ENCODE measurements around the gene RPL31.

RPL31 gene

DNA sequence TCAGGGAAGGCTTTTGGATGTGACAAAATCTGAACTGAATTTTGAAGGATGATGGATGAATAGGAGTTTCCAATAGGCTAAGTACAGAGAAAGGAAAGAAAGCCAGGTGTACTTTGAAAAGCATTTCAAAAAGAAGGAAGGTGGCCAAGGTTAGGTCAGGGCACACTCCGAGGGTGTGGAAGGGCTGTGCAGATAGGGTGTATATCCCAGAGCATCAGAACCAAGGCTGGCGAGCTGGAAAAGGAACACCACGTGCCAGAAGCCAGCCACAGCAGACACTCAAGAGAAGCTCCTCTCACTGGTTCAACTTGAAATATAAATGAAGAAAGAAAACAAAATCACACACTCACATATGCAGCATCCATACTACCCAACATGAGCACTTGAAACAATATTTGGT, 51.0 kb downstream of the RPL31 start:
- H3K4me2 ChIP-seq (ENCODE audit: low read length) = no peak overlapping the region
- H3K27me3 ChIP-seq (ENCODE audit: insufficient read depth, low read length) = peaks cover 10% of the 10 kb centered on the region
- no peaks in the 10 kb centered on the region for H3F3A ChIP-seq (ENCODE audit: insufficient read depth, low read length)
- no peak for TF ChIP-seq EZH2 (IDR thresholded peaks at IDR 0.05; ENCODE audit: borderline replicate concordance, low read length)
- TF ChIP-seq, protein P1, sequence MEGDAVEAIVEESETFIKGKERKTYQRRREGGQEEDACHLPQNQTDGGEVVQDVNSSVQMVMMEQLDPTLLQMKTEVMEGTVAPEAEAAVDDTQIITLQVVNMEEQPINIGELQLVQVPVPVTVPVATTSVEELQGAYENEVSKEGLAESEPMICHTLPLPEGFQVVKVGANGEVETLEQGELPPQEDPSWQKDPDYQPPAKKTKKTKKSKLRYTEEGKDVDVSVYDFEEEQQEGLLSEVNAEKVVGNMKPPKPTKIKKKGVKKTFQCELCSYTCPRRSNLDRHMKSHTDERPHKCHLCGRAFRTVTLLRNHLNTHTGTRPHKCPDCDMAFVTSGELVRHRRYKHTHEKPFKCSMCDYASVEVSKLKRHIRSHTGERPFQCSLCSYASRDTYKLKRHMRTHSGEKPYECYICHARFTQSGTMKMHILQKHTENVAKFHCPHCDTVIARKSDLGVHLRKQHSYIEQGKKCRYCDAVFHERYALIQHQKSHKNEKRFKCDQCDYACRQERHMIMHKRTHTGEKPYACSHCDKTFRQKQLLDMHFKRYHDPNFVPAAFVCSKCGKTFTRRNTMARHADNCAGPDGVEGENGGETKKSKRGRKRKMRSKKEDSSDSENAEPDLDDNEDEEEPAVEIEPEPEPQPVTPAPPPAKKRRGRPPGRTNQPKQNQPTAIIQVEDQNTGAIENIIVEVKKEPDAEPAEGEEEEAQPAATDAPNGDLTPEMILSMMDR (IDR thresholded peaks at IDR 0.05; ENCODE audit: low read length) = no peak
- no peaks in the 10 kb centered on the region for H3K79me2 ChIP-seq (ENCODE audit: insufficient read depth, low read length)
- no peaks in the 10 kb centered on the region for H3K36me3 ChIP-seq (ENCODE audit: insufficient read depth, low read length)
- H3K9ac ChIP-seq (ENCODE audit: low read length) = no peak overlapping the region
- H3K27ac ChIP-seq (ENCODE audit: low read depth, low read length, poor library complexity, severe bottlenecking) = no peak overlapping the region
- no peaks in the 10 kb centered on the region for H4K20me1 ChIP-seq (ENCODE audit: insufficient read depth, low read length)
- H3K4me3 ChIP-seq (ENCODE audit: low read depth, low read length, poor library complexity, severe bottlenecking) = no peak overlapping the region
- H3K9me2 ChIP-seq (ENCODE audit: low read depth, low read length) = no peaks in the 10 kb centered on the region
- H3K4me1 ChIP-seq (ENCODE audit: insufficient read depth, low read length, severe bottlenecking) = no peaks in the 10 kb centered on the region
- no peaks in the 10 kb centered on the region for H3K9me3 ChIP-seq (ENCODE audit: low read length)
- no peak overlapping the region for H2AFZ ChIP-seq (ENCODE audit: low read length)

All from OCI-LY1 (cell line).